ENCODE data around the gene IST1. TPM values are rescaled to one million over a fixed set of nuclear protein-coding genes. Genes with fewer than 3 reads are reported as not detected.
A peak's percentile ranks its signal among the peaks of the same experiment; 100 is the strongest.
"Not testable (repeated sequence)": the region's sequence is repeated elsewhere in the genome, so short reads cannot be mapped to it uniquely, and the experiment has no call there.

Gene IST1
- total RNA-seq, 2 experiments from 2014 or later: 170 to 179 TPM

DNA sequence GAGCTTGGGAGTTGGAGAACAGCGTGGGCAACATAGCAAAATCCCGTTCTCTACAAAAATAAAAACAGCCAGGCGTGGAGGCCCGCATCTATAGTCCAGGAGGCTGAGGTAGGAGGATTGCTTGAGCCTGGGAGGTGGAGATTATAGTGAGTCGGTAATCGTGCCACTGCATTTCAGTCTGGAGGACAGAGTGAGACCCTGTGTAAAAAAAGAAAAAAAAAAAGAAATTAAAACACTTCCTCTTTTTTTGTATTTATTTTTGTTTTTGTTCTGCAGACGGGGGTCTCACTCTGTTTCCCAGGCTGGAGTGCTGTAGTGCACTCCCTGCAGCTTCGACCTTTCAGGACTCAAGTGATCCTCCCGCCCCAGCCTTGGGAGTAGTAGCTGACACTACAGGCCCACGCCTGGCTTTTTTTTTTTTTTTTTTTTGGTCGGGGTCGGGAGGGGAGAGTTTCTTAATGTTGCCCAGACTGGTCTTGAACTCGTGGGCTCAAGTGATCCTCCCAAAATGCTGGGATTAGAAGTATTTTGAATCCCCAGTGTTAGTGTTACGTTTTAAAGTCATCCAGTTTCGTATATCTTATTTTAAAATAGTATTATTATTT lies 1.5 kb downstream of the IST1 start:
- DNase-seq (no peak), ATAC-seq (no peak)
- intact Hi-C loops (cut with DNase I, micrococcal nuclease): loop anchor here in 1 of 2 experiments (10.0 kb wide), 1 partner anchor 198 kb away; the partner anchor contains the start of genes DHX38 and TXNL4B
- Mint-ChIP-seq H3K9me3 (ENCODE audit: low read depth) (no peaks in the 10 kb centered on the region), H3K4me1 (peaks cover 38% of the 10 kb centered on the region), H3K36me3 (ENCODE audit: low read depth) (peaks cover 18% of the 10 kb centered on the region), H3K27me3 (no peaks in the 10 kb centered on the region), H3K27ac (peak overlapping the region; percentile 63), H3K4me3 (peak overlapping the region; percentile 96)
- CTCF ChIA-PET: interaction anchor here (0.7 to 2.3 kb wide), 2 partner anchors 14 to 50 kb away, joined by 3 to 17 read pairs; partner anchors contain the start of gene ZNF821
- POLR2A ChIA-PET: interaction anchor here (0.6 to 1.4 kb wide), 3 partner anchors 13 to 89 kb away, joined by 3 to 5 read pairs (median 4); partner anchors contain the start of gene ZNF821

DNA sequence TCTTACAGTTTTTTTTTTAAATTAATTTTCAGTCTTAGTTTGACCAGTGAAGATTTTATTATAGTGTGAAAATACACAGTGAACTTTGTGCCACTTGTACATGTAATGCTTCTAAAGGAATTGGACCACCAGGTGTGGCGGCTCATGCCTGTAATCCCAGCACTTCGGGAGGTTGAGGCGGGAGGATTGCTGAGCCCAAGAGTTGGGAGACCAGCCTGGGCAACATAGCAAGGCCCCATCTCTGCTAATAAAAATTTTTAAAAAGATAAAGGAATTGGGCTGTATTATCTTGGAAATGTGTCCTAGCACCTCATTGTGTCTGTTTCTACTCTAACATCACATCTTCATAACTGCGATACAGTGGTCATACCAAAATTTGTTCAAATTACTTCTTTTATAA lies 3.8 kb downstream of the IST1 start:
- Mint-ChIP-seq H3K9me3 (ENCODE audit: low read depth) (no peaks in the 10 kb centered on the region), H3K36me3 (ENCODE audit: low read depth) (peaks cover 29% of the 10 kb centered on the region), H3K4me1 (peaks cover 55% of the 10 kb centered on the region), H3K4me3 (no peak overlapping the region), H3K27me3 (no peaks in the 10 kb centered on the region), H3K27ac (no peak overlapping the region)
- ChIA-PET POLR2A (interaction anchor here (0.6 to 0.7 kb wide), 3 partner anchors 14 to 60 kb away, joined by 7 to 9 read pairs (median 8); no protein-coding TSS in a partner anchor), CTCF (interaction anchor here (0.6 to 3.9 kb wide), 8 partner anchors 18 to 221 kb away, joined by 3 to 18 read pairs (median 3); no protein-coding TSS in a partner anchor)
- intact Hi-C loops (cut with DNase I, micrococcal nuclease): loop anchor here in 1 of 2 experiments (10.0 kb wide), 1 partner anchor 196 kb away; the partner anchor contains the start of genes DHX38 and TXNL4B
- ATAC-seq: no peak
- DNase-seq: no peak

DNA sequence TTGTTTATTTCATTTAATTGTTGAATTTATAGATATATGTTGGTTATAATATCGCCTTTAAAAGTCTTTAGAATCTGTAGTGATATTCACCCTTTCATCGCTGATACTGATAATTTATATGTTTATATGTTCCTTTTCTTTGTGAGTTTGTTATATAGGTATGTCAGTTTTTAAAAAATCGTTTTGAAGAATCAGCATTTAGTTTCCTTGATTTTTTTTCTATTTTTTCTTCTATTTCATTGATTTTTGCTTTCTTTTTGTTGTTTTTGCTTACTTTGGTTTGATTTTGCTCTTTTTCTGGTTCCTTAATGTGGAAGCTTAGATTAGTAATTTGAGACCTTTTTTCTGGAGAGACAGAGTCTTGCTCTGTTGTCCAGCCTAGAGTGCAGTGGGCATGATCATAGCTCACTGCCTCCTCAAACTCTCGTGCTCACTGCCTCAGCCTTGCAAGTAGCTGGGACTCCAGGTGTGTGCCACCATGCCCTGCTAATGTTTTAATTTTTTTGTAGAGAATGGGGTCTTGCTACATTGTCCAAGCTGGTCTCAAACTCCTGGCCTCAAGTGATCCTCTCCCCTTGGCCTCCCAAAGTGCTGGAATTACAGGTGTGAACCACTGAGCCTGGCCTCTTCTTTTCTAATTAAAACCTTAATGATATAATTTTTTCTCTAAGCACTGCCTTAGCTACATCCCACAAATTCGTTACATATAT lies 7.5 kb downstream of the IST1 start:
- ChIA-PET CTCF (interaction anchor here (0.9 to 3.9 kb wide), 6 partner anchors 10 to 118 kb away, joined by 3 to 18 read pairs (median 5); no protein-coding TSS in a partner anchor), POLR2A (no interaction called here)
- ATAC-seq: no peak
- Mint-ChIP-seq H3K4me1 (peaks cover 76% of the 10 kb centered on the region), H3K36me3 (ENCODE audit: low read depth) (peaks cover 24% of the 10 kb centered on the region), H3K27ac (peak overlapping the region; percentile 80), H3K27me3 (no peaks in the 10 kb centered on the region), H3K9me3 (ENCODE audit: low read depth) (no peaks in the 10 kb centered on the region), H3K4me3 (no peak overlapping the region)
- no peak for DNase-seq
- intact Hi-C loops (cut with DNase I, micrococcal nuclease): no loop called here

DNA sequence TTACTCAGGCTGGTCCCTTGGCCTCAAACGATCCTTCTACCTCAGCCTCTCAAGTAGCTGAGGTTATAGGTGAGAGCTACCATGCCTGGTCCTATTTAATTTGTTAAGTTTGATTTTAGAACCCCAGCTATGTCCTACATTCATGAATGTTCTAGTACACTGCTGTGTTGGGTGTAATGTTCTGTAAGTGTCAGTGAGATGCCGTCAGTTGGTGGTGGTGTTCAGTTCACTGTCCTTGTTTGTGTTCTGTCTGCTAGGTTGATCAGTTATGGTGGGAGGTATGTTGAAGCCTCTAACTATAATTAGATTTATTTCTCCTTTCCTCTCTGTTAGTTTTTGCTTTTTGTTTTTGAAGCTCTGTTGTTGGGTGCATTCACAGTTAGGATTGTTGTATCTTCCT lies 8.3 kb downstream of the IST1 start:
- no peak for ATAC-seq
- Mint-ChIP-seq H3K36me3 (ENCODE audit: low read depth) (peaks cover 27% of the 10 kb centered on the region), H3K27ac (peak overlapping the region; percentile 56), H3K9me3 (ENCODE audit: low read depth) (no peaks in the 10 kb centered on the region), H3K4me3 (no peak overlapping the region), H3K27me3 (no peaks in the 10 kb centered on the region), H3K4me1 (peaks cover 78% of the 10 kb centered on the region)
- ChIA-PET CTCF (interaction anchor here (0.5 to 2.0 kb wide), 6 partner anchors 10 to 119 kb away, joined by 3 to 8 read pairs (median 4); no protein-coding TSS in a partner anchor), POLR2A (interaction anchor here (0.6 kb wide), 2 partner anchors 16 to 37 kb away, joined by 3 read pairs; no protein-coding TSS in a partner anchor)
- intact Hi-C loops (cut with DNase I, micrococcal nuclease): no loop called here
- no peak for DNase-seq

DNA sequence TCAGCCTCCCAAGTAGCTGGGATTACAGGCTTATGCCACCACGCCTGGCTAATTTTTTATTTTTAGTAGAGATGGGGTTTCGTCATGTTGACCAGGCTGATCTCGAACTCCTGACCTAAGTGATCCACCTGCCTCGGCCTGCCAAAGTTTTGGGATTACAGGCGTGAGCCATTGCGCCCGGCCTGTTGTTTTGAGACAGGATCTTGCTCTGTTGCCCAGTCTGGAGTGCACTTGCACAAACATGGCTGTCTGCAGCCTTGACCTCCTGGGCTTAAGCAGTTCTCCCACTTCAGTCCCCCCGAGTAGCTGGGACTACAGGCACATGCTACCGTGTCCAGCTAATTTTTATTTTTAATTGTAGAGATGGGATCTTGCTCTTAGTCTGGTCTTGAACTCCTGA lies 8.9 kb downstream of the IST1 start:
- ATAC-seq (no peak), DNase-seq (no peak)
- Mint-ChIP-seq H3K4me1 (peaks cover 81% of the 10 kb centered on the region), H3K27ac (peak overlapping the region; percentile 56), H3K27me3 (no peaks in the 10 kb centered on the region), H3K36me3 (ENCODE audit: low read depth) (peaks cover 32% of the 10 kb centered on the region), H3K9me3 (ENCODE audit: low read depth) (no peaks in the 10 kb centered on the region), H3K4me3 (no peak overlapping the region)
- intact Hi-C loops (cut with DNase I, micrococcal nuclease): no loop called here
- POLR2A ChIA-PET: interaction anchor here (0.6 kb wide), 1 partner anchor 16 kb away, joined by 3 read pairs; no protein-coding TSS in a partner anchor
- CTCF ChIA-PET: interaction anchor here (0.5 to 2.0 kb wide), 3 partner anchors 22 to 104 kb away, joined by 3 to 8 read pairs (median 6); no protein-coding TSS in a partner anchor

DNA sequence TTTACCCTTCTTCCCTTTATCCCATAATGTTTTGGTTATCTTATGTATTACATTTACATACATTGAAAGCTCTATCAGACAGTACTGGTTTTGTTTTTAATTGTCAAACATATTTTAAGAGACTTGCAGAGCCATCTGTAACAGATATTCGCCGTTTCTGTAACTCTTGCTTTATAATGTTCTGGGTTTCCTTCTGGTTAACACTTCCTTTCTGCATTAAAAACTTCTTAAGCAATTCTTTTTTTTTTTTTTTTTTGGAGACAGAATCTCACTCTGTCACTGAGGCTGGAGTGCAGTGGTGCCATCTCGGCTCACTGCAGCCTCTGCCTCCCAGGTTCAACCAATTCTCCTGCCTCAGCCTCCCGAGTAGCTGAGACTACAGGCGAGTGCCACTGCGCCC lies 10.4 kb downstream of the IST1 start:
- POLR2A ChIA-PET: interaction anchor here (0.7 kb wide), 1 partner anchor 54 kb away, joined by 4 read pairs; no protein-coding TSS in a partner anchor
- DNase-seq; H3K27me3 Mint-ChIP-seq; intact Hi-C loops (cut with DNase I, micrococcal nuclease); H3K4me3 Mint-ChIP-seq; H3K9me3 Mint-ChIP-seq (ENCODE audit: low read depth): not testable (repeated sequence)
- CTCF ChIA-PET: interaction anchor here (0.7 to 1.3 kb wide), 3 partner anchors 12 to 56 kb away, joined by 3 to 6 read pairs (median 3); no protein-coding TSS in a partner anchor
- Mint-ChIP-seq H3K36me3 (ENCODE audit: low read depth) (peaks cover 35% of the 10 kb centered on the region), H3K27ac (peak overlapping the region; percentile 58), H3K4me1 (peaks cover 83% of the 10 kb centered on the region)
- peak; percentile 12 for ATAC-seq

DNA sequence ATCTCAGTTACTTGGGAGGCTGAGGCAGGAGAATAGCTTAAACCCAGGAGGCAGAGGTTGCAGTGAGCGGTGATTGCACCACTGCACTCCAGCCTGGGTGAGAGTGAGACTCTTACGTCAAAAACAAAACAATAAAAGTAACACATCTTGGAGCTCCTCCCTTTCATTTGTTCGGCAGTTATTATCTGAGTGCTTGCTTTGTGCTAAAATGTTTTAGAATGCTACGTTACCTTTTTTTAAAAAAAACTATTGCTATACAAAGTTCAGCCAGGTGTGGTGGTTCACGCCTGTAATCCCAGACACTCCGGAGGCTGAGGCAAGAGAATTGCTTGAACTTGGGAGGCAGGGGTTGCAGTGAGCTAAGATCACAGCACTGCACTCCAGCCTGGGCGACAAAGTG lies 15.8 kb downstream of the IST1 start:
- DNase-seq: no peak
- no peak for ATAC-seq
- Mint-ChIP-seq H3K36me3 (ENCODE audit: low read depth) (peaks cover 51% of the 10 kb centered on the region), H3K9me3 (ENCODE audit: low read depth) (no peaks in the 10 kb centered on the region), H3K4me3 (no peak overlapping the region), H3K27ac (no peak overlapping the region), H3K27me3 (no peaks in the 10 kb centered on the region), H3K4me1 (peaks cover 76% of the 10 kb centered on the region)
- ChIA-PET POLR2A (interaction anchor here (0.6 to 0.7 kb wide), 2 partner anchors 18 to 113 kb away, joined by 4 read pairs; no protein-coding TSS in a partner anchor), CTCF (interaction anchor here (1.1 to 1.6 kb wide), 3 partner anchors 11 to 29 kb away, joined by 3 to 4 read pairs (median 4); no protein-coding TSS in a partner anchor)
- intact Hi-C loops (cut with DNase I, micrococcal nuclease): no loop called here

DNA sequence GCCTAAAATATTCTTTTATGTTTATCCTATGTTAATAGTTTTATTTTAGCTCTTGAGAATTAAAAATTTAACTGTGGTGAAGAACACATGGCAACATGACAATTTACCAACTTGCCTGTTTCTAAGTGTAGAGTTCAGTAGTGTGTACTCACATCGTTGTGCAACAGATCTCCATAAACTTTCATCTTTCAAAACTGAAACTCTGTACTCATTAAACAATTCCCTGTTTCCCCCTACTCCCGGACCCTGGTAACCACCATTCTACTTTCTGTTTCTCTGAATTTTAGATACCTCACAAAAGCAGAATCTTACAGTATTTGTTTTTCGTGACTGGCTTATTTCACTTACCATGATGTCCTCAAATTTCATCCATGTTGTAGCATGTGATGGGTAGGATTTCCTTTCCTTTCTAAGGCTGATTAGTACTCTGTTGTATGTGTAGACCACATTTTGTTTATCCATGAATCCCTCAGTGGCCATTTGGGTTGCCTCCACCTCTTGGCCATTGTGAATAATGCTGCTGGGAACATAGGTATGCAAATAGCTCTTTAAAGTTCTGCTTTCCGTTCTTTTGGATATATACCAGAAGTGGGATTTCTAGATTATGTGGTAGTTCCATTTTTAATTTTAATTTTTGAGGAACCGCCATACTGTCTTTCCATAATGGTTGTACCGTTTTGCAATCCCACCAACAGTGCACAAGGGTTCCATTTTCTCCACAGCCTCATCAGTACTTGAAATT lies 17.4 kb downstream of the IST1 start:
- ATAC-seq: no peak
- CTCF ChIA-PET: interaction anchor here (1.7 kb wide), 1 partner anchor 9 kb away, joined by 6 read pairs; no protein-coding TSS in a partner anchor
- Mint-ChIP-seq H3K27ac (peak overlapping the region; percentile 60), H3K9me3 (ENCODE audit: low read depth) (no peaks in the 10 kb centered on the region), H3K36me3 (ENCODE audit: low read depth) (peaks cover 59% of the 10 kb centered on the region), H3K4me3 (no peak overlapping the region), H3K4me1 (peaks cover 69% of the 10 kb centered on the region), H3K27me3 (no peaks in the 10 kb centered on the region)
- POLR2A ChIA-PET: interaction anchor here (0.6 to 1.0 kb wide), 2 partner anchors 14 to 27 kb away, joined by 4 to 8 read pairs; no protein-coding TSS in a partner anchor
- intact Hi-C loops (cut with DNase I, micrococcal nuclease): no loop called here
- DNase-seq: no peak

DNA sequence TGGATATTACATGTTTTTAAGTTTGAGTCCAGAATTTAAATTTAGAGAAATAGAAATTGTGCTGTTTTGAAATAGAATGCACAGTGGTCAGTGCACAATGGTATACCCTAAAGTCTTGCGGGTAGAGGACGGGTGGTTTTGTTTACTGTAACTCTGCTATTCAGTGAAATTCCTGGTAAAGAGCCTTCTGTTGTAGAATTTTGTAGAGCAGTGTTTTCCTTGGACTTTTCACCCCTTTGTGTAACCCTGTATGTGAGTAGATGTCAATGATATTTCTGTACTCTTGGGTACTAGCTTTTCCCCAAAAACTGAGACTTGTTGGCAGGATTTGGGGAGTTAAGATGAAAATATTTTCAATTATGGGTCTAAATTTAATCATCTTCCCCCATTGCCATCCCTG lies 19.5 kb downstream of the IST1 start:
- ChIA-PET POLR2A (no interaction called here), CTCF (interaction anchor here (1.7 kb wide), 1 partner anchor 46 kb away, joined by 4 read pairs; no protein-coding TSS in a partner anchor)
- H3K36me3 Mint-ChIP-seq (ENCODE audit: low read depth): peaks cover 68% of the 10 kb centered on the region
- H3K4me1 Mint-ChIP-seq: peaks cover 49% of the 10 kb centered on the region
- no peaks in the 10 kb centered on the region for H3K27me3 Mint-ChIP-seq
- intact Hi-C loops (cut with DNase I, micrococcal nuclease): no loop called here
- DNase-seq: no peak
- peak overlapping the region; percentile 67 for H3K27ac Mint-ChIP-seq
- no peak for ATAC-seq
- H3K9me3 Mint-ChIP-seq (ENCODE audit: low read depth): no peaks in the 10 kb centered on the region
- H3K4me3 Mint-ChIP-seq: no peak overlapping the region

DNA sequence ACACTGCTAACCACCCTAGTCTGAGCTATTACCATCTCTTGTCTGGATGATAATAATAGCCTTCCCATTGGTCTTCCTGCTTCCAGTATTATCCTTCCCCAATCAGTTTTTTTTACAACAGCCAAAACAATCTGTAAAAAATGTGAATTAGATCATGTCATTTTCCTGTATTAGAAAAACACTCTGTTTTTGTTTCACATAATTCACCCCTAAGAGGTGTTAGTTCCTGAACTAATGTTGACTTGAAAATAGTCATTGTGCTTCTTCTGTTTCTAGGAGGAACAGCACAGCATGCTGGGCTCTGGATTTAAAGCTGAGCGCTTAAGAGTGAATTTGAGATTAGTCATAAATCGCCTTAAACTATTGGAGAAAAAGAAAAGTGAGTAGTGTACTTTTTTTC lies 20.0 kb downstream of the IST1 start:
- ChIA-PET POLR2A (no interaction called here), CTCF (interaction anchor here (1.4 to 2.1 kb wide), 4 partner anchors 10 to 46 kb away, joined by 3 to 8 read pairs (median 5); no protein-coding TSS in a partner anchor)
- ATAC-seq (peak; percentile 36), DNase-seq (no peak)
- no peak overlapping the region for H3K4me3 Mint-ChIP-seq
- H3K27me3 Mint-ChIP-seq: no peaks in the 10 kb centered on the region
- no peaks in the 10 kb centered on the region for H3K9me3 Mint-ChIP-seq (ENCODE audit: low read depth)
- peaks cover 70% of the 10 kb centered on the region for H3K36me3 Mint-ChIP-seq (ENCODE audit: low read depth)
- H3K27ac Mint-ChIP-seq: peak overlapping the region; percentile 76
- peaks cover 44% of the 10 kb centered on the region for H3K4me1 Mint-ChIP-seq
- intact Hi-C loops (cut with DNase I, micrococcal nuclease): no loop called here

Measured in activated CD4-positive, alpha-beta T cell treated with anti-CD3 and anti-CD28 coated beads for 36 hours (primary cell).